HUDEP-2 (cell line): ENCODE results near the gene BHLHE23.
"Not testable (repeated sequence)": the region's sequence is repeated elsewhere in the genome, so short reads cannot be mapped to it uniquely, and the experiment has no call there.

Experiments used
- DNase-seq, 76 experiments: peaks; one replicate each; lab custom pipeline; 2025; ENCODE audit not compliant: unreplicated experiment in 76 of 76; lab: John Stamatoyannopoulos, UW

BHLHE23 gene

GRCh38 chr20:62962891-62963613 lies 43.7 kb downstream of the BHLHE23 start:
- DNase-seq, result no peak

- no peak for DNase-seq
These were observed 44.4 kb downstream of the BHLHE23 start for GRCh38 chr20:62962221-62962879.

- DNase-seq, result no peak
These were observed 45.0 kb downstream of the BHLHE23 start for GRCh38 chr20:62961799-62962198.

- DNase-seq, result no peak
These were observed 45.4 kb downstream of the BHLHE23 start for GRCh38 chr20:62961310-62961783.

DNA sequence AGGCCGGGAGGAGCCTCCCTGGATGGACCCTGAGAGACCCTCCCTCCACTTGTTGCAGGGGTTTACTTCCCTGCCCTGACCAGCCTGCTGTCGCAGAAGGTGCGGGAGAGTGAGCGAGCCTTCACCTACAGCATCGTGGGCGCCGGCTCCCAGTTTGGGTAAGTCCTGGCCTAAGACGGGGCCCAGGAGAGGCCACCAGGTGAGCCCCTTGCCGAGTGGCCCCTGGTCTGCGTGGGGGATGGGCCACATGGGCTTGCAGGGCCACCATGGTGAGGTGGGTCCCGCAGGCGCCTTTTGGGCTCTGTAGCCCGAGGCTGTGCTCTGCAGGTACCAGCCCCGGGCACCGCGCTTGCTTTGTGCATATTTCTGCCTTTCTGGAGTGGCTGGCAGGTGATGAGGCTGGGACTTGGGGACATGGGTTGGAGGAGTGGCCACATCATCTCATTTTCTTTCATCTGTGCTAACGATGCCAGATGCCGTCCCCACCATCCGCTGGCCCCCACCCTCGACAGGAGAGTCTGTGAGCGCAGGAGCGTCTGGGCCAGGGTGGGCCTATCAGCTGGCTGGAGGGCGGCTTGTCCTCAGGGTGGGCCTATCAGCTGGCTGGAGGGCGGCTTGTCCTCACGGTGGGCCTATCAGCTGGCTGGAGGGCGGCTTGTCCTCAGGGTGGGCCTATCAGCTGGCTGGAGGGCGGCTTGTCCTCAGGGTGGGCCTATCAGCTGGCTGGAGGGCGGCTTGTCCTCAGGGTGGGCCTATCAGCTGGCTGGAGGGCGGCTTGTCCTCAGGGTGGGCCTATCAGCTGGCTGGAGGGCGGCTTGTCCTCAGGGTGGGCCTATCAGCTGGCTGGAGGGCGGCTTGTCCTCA lies 46.1 kb downstream of the BHLHE23 start:
- not testable (repeated sequence) for DNase-seq

DNA sequence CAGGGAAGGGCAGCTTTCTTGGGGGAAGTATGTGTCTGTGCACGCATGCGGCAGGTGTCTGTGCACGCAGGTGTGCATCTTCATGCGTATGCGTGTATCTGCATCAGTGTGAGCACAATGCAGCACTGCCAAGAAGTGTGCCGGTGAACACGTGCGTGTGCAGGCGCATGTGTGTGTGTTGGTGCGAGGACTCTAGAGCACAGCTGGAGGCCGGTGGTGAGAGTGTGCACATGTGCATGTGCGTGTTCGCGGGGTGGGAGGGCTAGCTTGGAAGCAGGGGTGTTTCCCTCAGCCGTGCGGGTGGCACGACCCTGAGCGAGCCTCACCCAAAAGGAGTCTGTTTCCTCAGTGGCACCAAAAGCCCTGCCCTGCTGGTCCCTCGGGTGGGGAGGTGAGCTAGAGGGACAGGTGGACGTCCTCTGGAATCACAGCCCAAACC lies 46.7 kb downstream of the BHLHE23 start:
- no peak for DNase-seq

DNA sequence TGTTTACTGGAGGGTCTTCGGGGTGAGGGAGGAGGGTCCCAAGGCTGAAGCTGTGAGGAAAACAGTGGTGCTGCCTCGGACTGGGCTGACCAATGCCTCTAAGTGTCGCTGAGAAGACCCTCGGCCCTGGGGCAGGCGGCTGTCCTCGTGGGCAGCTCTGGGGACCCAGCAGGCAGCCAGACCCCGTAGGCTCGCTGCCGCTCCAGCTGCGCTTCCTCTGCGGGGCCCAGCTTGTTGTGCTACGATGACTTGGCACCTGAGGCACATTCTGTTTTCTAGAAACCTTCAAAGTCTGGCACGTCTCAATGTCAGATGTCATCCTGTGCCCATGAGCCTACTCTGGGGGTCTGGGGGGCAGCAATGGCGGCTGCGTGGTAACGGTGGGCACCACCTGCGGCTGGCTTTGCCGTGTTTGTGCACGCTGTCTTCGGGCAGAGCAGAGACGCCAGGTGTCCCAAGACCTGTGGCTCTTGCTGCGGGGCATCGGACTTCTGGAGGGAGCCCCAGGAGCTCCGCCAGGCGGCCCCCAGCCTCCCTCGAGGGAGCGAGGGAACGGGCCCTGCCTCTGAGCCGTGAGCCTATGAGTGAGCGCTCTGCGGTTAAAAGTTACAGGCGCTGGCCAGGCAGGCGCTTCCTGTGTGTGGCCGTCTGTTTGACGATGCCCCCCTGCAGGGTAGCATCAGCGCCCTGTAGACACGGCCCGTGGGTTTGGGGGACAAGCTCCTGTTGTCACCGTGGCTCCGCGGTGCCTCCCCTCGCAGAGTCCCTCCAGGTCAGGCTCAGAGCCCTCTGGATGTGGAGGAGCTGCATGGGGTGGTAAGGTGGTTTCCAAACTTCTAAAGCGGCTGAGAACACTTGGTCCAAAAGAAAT lies 47.4 kb downstream of the BHLHE23 start:
- no peak for DNase-seq

DNA sequence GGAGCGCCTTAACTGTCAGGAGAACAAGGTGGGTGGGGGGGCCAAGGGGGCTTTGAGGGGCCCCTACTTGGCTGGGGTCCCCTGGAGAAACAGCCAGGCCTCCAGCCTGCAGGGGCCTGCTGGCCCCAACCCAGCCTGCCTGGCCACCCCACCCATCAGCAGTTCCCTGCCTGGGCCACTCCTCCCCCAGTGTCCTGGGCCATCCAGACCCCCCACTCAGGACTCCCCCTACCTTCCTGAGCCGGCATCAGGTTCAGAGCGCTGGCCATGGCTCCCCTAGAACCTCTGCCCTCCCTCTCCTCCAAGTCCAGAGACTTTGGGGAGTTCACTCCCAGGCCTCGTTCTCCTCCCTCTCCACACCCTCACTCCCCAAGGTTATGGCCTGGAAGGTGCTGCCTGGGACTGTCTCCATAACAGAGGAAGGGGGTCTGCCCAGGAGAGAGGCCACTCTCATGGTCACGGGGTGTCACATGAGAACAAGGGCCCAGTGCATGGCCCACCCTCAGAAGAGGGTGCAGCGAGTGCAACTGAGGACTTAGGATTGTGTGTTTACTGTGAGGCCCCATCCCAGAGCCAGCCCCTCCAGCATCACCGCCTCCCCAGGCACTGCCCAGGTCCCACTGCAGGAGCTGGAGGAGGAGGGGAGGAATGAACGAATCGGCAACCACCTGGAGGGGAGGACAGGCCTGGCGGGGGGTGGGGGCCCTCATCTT lies 48.2 kb downstream of the BHLHE23 start:
- DNase-seq, result no peak

DNA sequence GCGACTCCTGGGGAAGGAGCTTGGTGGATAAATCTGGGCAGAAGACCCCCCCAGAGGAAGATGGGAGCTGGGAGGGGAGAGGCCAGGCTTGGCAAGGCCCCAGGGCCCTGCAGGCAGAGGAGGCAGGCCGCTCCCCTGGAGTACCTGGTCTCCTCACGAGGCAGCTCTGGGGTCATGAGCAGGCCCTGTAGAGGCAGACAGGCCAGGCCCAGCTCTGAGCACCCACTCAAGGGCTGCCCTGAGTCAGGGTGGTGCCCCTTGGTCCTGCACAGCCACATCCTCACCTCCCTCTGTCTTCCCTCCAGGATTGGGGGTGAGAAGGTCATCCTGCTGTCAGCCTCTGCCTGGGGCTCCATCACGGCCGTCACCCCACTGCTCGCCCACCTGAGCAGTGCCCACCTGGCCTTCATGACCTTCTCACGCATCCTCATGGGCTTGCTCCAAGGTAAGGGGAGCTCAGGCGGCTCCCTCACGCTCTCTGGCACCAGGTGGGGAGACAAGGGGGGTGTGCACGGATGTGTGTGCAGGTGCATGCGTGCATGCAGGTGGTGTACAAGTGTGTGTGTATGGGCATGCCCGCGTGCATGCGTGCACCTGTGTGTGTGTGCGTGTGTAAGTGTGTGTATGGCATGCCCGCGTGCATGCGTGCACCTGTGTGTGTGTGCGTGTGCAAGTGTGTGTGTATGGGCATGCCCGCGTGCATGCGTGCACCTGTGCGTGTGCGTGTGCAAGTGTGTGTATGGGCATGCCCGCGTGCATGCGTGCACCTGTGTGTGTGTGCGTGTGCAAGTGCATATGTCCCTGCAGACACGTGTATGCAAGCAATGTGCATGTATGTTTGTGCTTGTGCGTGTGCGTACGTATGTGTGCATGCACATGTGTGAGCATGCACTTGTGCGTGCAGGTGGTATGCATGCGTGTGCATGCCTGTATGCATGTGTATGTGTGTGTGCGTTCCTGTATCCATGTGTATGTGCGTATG lies 49.3 kb downstream of the BHLHE23 start:
- DNase-seq, result no peak

DNA sequence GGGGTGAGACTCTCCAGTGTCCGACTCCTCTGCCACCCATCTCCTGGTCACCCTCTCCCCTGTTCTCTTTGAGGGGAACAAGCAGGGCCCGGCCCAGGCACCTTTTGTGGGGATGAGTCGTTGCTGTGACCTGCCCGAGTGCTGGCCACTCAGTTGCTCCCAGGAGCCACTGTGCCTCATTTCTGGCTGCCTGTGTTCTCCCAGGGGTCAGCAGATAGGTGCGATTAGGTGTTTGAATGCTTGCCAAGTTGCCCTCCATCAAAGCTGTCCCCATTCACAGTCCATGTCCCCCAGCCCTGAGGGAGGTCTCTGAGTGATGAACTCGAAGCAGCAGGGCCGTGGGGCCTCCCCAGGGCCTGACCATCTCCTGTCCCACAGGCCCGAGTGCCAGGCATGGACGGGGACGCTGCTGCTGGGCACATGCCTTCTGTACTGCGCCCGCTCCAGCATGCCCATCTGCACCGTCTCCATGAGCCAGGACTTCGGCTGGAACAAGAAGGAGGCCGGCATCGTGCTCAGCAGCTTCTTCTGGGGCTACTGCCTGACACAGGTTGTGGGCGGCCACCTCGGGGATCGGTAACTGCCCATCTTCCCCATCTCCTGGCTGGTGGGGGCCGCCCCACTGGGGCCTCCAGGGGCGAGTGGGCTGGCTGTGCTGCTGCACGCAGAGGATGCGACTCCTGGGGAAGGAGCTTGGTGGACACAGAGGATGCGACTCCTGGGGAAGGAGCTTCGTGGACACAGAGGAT lies 50.2 kb downstream of the BHLHE23 start:
- no peak for DNase-seq
